ENCODE data around the gene CENPX.

The CENPX gene

GRCh38 chr17:82012261-82012639 is 10.4 kb downstream of the CENPX start:
- peaks cover 1 to 5% of the 10 kb centered on the region in 2 donors for H3K36me3 ChIP-seq (replicated peaks in 1 of 2; ENCODE audit: control insufficient read depth in 2 of 2, insufficient read depth in 2 of 2, low read length in 2 of 2)
- no peaks in the 10 kb centered on the region for H3K79me1 ChIP-seq (ENCODE audit: low read depth, low read length)
- H4K8ac ChIP-seq (ENCODE audit: low read depth, low read length), result no peak overlapping the region
- no peaks in the 10 kb centered on the region for H3K27me3 ChIP-seq (ENCODE audit: control insufficient read depth in 3 of 3, insufficient read depth in 3 of 3, low read depth in 1 of 3, low read length in 3 of 3)
- H2BK15ac ChIP-seq (ENCODE audit: low read length), result no peak overlapping the region
- H2AFZ ChIP-seq (ENCODE audit: low read length), result no peak overlapping the region
- H3K4me3 ChIP-seq (ENCODE audit: low read length in 2 of 2), result no peak overlapping the region
- H3K23ac ChIP-seq (ENCODE audit: low read depth, low read length, poor library complexity), result peak overlapping the region; percentile 80
- no peak overlapping the region for H2BK12ac ChIP-seq (ENCODE audit: low read length)
- H3K4me2 ChIP-seq (ENCODE audit: insufficient read depth, low read length, poor library complexity, severe bottlenecking), result no peak overlapping the region
- H4K91ac ChIP-seq (ENCODE audit: low read depth, low read length, poor library complexity), result no peak overlapping the region
- no peak overlapping the region for H3K27ac ChIP-seq (replicated peaks; ENCODE audit: low read length)
- peaks cover 0 to 15% of the 10 kb centered on the region in 2 donors for H3K4me1 ChIP-seq (ENCODE audit: control insufficient read depth in 2 of 2, insufficient read depth in 1 of 2, low read depth in 1 of 2, low read length in 2 of 2)
- H3K9me3 ChIP-seq (replicated peaks in 1 of 2; ENCODE audit: control insufficient read depth in 2 of 2, insufficient read depth in 1 of 2, low read depth in 1 of 2, low read length in 2 of 2), result no peaks in the 10 kb centered on the region
- no peak overlapping the region for H3K18ac ChIP-seq (ENCODE audit: low read length)
- WGBS, 2 donors (ENCODE audit: extremely low coverage in 2 of 2, insufficient read length in 2 of 2, insufficient replicate concordance in 1 of 2), result no CpG with 5 or more reads among the region's 20 CpGs
- no peak overlapping the region for H2BK120ac ChIP-seq (ENCODE audit: low read depth, low read length)
- peak overlapping the region; percentile 38 for H3K14ac ChIP-seq (ENCODE audit: low read length)
- H3K4ac ChIP-seq (ENCODE audit: low read length), result no peak overlapping the region
- H2AK5ac ChIP-seq (ENCODE audit: low read depth, low read length), result no peak overlapping the region
- no peak overlapping the region for H2BK5ac ChIP-seq (ENCODE audit: low read length)
- no peak for DNase-seq (ENCODE audit: low spot score)
- H3K9ac ChIP-seq (ENCODE audit: low read depth, low read length, poor library complexity), result peak overlapping the region; percentile 63

GRCh38 chr17:82011617-82012187 is 11.0 kb downstream of the CENPX start:
- H3K4me1 ChIP-seq (ENCODE audit: control insufficient read depth in 2 of 2, insufficient read depth in 1 of 2, low read depth in 1 of 2, low read length in 2 of 2), result peaks cover 0 to 15% of the 10 kb centered on the region in 2 donors
- H4K8ac ChIP-seq (ENCODE audit: low read depth, low read length), result no peak overlapping the region
- H3K9ac ChIP-seq (ENCODE audit: low read depth, low read length, poor library complexity), result no peak overlapping the region
- H3K23ac ChIP-seq (ENCODE audit: low read depth, low read length, poor library complexity), result peak overlapping the region; percentile 80
- WGBS, 2 donors (ENCODE audit: extremely low coverage in 2 of 2, insufficient read length in 2 of 2, insufficient replicate concordance in 1 of 2), result no CpG with 5 or more reads among the region's 19 CpGs
- no peak overlapping the region for H4K91ac ChIP-seq (ENCODE audit: low read depth, low read length, poor library complexity)
- H3K14ac ChIP-seq (ENCODE audit: low read length), result no peak overlapping the region
- no peak overlapping the region for H2BK5ac ChIP-seq (ENCODE audit: low read length)
- H2BK12ac ChIP-seq (ENCODE audit: low read length), result no peak overlapping the region
- no peak overlapping the region for H2BK15ac ChIP-seq (ENCODE audit: low read length)
- H2AFZ ChIP-seq (ENCODE audit: low read length), result no peak overlapping the region
- H3K9me3 ChIP-seq (replicated peaks in 1 of 2; ENCODE audit: control insufficient read depth in 2 of 2, insufficient read depth in 1 of 2, low read depth in 1 of 2, low read length in 2 of 2), result no peaks in the 10 kb centered on the region
- H3K18ac ChIP-seq (ENCODE audit: low read length), result no peak overlapping the region
- H3K79me1 ChIP-seq (ENCODE audit: low read depth, low read length), result no peaks in the 10 kb centered on the region
- H3K27ac ChIP-seq (replicated peaks; ENCODE audit: low read length), result no peak overlapping the region
- no peak overlapping the region for H3K4ac ChIP-seq (ENCODE audit: low read length)
- no peak overlapping the region for H2AK5ac ChIP-seq (ENCODE audit: low read depth, low read length)
- no peaks in the 10 kb centered on the region for H3K27me3 ChIP-seq (ENCODE audit: control insufficient read depth in 3 of 3, insufficient read depth in 3 of 3, low read depth in 1 of 3, low read length in 3 of 3)
- H3K4me2 ChIP-seq (ENCODE audit: insufficient read depth, low read length, poor library complexity, severe bottlenecking), result no peak overlapping the region
- peaks cover 1 to 4% of the 10 kb centered on the region in 2 donors for H3K36me3 ChIP-seq (replicated peaks in 1 of 2; ENCODE audit: control insufficient read depth in 2 of 2, insufficient read depth in 2 of 2, low read length in 2 of 2)
- H3K4me3 ChIP-seq (ENCODE audit: low read length in 2 of 2), result no peak overlapping the region
- DNase-seq (ENCODE audit: low spot score), result no peak
- H2BK120ac ChIP-seq (ENCODE audit: low read depth, low read length), result no peak overlapping the region

- H2BK12ac ChIP-seq (ENCODE audit: low read length), result no peak overlapping the region
- DNase-seq (ENCODE audit: low spot score), result no peak
- no peak overlapping the region for H3K27ac ChIP-seq (replicated peaks; ENCODE audit: low read length)
- no peaks in the 10 kb centered on the region for H3K9me3 ChIP-seq (replicated peaks in 1 of 2; ENCODE audit: control insufficient read depth in 2 of 2, insufficient read depth in 1 of 2, low read depth in 1 of 2, low read length in 2 of 2)
- peaks cover 0 to 13% of the 10 kb centered on the region in 2 donors for H3K4me1 ChIP-seq (ENCODE audit: control insufficient read depth in 2 of 2, insufficient read depth in 1 of 2, low read depth in 1 of 2, low read length in 2 of 2)
- no peak overlapping the region for H3K23ac ChIP-seq (ENCODE audit: low read depth, low read length, poor library complexity)
- H4K8ac ChIP-seq (ENCODE audit: low read depth, low read length), result no peak overlapping the region
- no CpG with 5 or more reads among the region's 39 CpGs for WGBS, 2 donors (ENCODE audit: extremely low coverage in 2 of 2, insufficient read length in 2 of 2, insufficient replicate concordance in 1 of 2)
- H3K9ac ChIP-seq (ENCODE audit: low read depth, low read length, poor library complexity), result no peak overlapping the region
- no peak overlapping the region for H2BK5ac ChIP-seq (ENCODE audit: low read length)
- H3K18ac ChIP-seq (ENCODE audit: low read length), result no peak overlapping the region
- no peak overlapping the region for H3K4ac ChIP-seq (ENCODE audit: low read length)
- no peak overlapping the region for H3K4me3 ChIP-seq (ENCODE audit: low read length in 2 of 2)
- no peak overlapping the region for H3K4me2 ChIP-seq (ENCODE audit: insufficient read depth, low read length, poor library complexity, severe bottlenecking)
- no peak overlapping the region for H2AK5ac ChIP-seq (ENCODE audit: low read depth, low read length)
- H3K14ac ChIP-seq (ENCODE audit: low read length), result no peak overlapping the region
- H2BK15ac ChIP-seq (ENCODE audit: low read length), result no peak overlapping the region
- H3K27me3 ChIP-seq (ENCODE audit: control insufficient read depth in 3 of 3, insufficient read depth in 3 of 3, low read depth in 1 of 3, low read length in 3 of 3), result no peaks in the 10 kb centered on the region
- H2BK120ac ChIP-seq (ENCODE audit: low read depth, low read length), result no peak overlapping the region
- H3K79me1 ChIP-seq (ENCODE audit: low read depth, low read length), result peaks cover 3% of the 10 kb centered on the region
- H4K91ac ChIP-seq (ENCODE audit: low read depth, low read length, poor library complexity), result no peak overlapping the region
- H2AFZ ChIP-seq (ENCODE audit: low read length), result no peak overlapping the region
- H3K36me3 ChIP-seq (replicated peaks in 1 of 2; ENCODE audit: control insufficient read depth in 2 of 2, insufficient read depth in 2 of 2, low read length in 2 of 2), result peaks cover 1 to 4% of the 10 kb centered on the region in 2 donors
These were observed 11.8 kb downstream of the CENPX start for GRCh38 chr17:82010575-82011525.

- H2AK5ac ChIP-seq (ENCODE audit: low read depth, low read length), result no peak overlapping the region
- peaks cover 4% of the 10 kb centered on the region for H3K79me1 ChIP-seq (ENCODE audit: low read depth, low read length)
- H3K27me3 ChIP-seq (ENCODE audit: control insufficient read depth in 3 of 3, insufficient read depth in 3 of 3, low read depth in 1 of 3, low read length in 3 of 3), result no peaks in the 10 kb centered on the region
- H3K4ac ChIP-seq (ENCODE audit: low read length), result no peak overlapping the region
- H3K9ac ChIP-seq (ENCODE audit: low read depth, low read length, poor library complexity), result no peak overlapping the region
- no peak overlapping the region for H3K18ac ChIP-seq (ENCODE audit: low read length)
- no peak overlapping the region for H3K4me3 ChIP-seq (ENCODE audit: low read length in 2 of 2)
- H3K4me1 ChIP-seq (ENCODE audit: control insufficient read depth in 2 of 2, insufficient read depth in 1 of 2, low read depth in 1 of 2, low read length in 2 of 2), result peaks cover 0 to 12% of the 10 kb centered on the region in 2 donors
- no peak overlapping the region for H2AFZ ChIP-seq (ENCODE audit: low read length)
- DNase-seq (ENCODE audit: low spot score), result no peak
- H2BK120ac ChIP-seq (ENCODE audit: low read depth, low read length), result no peak overlapping the region
- H3K23ac ChIP-seq (ENCODE audit: low read depth, low read length, poor library complexity), result peak overlapping the region; percentile 65
- H3K27ac ChIP-seq (replicated peaks; ENCODE audit: low read length), result no peak overlapping the region
- peaks cover 0 to 4% of the 10 kb centered on the region in 2 donors for H3K36me3 ChIP-seq (replicated peaks in 1 of 2; ENCODE audit: control insufficient read depth in 2 of 2, insufficient read depth in 2 of 2, low read length in 2 of 2)
- H3K9me3 ChIP-seq (replicated peaks in 1 of 2; ENCODE audit: control insufficient read depth in 2 of 2, insufficient read depth in 1 of 2, low read depth in 1 of 2, low read length in 2 of 2), result no peaks in the 10 kb centered on the region
- no peak overlapping the region for H3K4me2 ChIP-seq (ENCODE audit: insufficient read depth, low read length, poor library complexity, severe bottlenecking)
- H2BK15ac ChIP-seq (ENCODE audit: low read length), result no peak overlapping the region
- H2BK5ac ChIP-seq (ENCODE audit: low read length), result no peak overlapping the region
- H3K14ac ChIP-seq (ENCODE audit: low read length), result no peak overlapping the region
- H4K8ac ChIP-seq (ENCODE audit: low read depth, low read length), result no peak overlapping the region
- no CpG with 5 or more reads among the region's 15 CpGs for WGBS, 2 donors (ENCODE audit: extremely low coverage in 2 of 2, insufficient read length in 2 of 2, insufficient replicate concordance in 1 of 2)
- no peak overlapping the region for H2BK12ac ChIP-seq (ENCODE audit: low read length)
- no peak overlapping the region for H4K91ac ChIP-seq (ENCODE audit: low read depth, low read length, poor library complexity)
These were observed 13.3 kb downstream of the CENPX start for GRCh38 chr17:82009413-82009812.
